ENCODE results near the gene ADGRD2.

ADGRD2 gene

GRCh38 chr9:124458441-124458840 lies 8.2 kb downstream of the ADGRD2 start:
- no peak for DNase-seq

- no peak for DNase-seq
These were observed 12.5 kb downstream of the ADGRD2 start for GRCh38 chr9:124462739-124463138.

- no peak for DNase-seq
These were observed 15.5 kb downstream of the ADGRD2 start for GRCh38 chr9:124465736-124466135.

GRCh38 chr9:124467410-124468060 lies 17.3 kb downstream of the ADGRD2 start:
- no peak for DNase-seq

- DNase-seq = no peak
These were observed 17.9 kb downstream of the ADGRD2 start for GRCh38 chr9:124468061-124468740.

- DNase-seq = no peak
These were observed 19.0 kb downstream of the ADGRD2 start for GRCh38 chr9:124469011-124469832.

- DNase-seq = no peak
These were observed 20.1 kb downstream of the ADGRD2 start for GRCh38 chr9:124470306-124470705.

GRCh38 chr9:124470726-124471125 lies 20.5 kb downstream of the ADGRD2 start:
- DNase-seq = no peak

GRCh38 chr9:124471761-124472160 lies 21.5 kb downstream of the ADGRD2 start:
- DNase-seq = no peak

- DNase-seq = no peak
These were observed 22.5 kb downstream of the ADGRD2 start for GRCh38 chr9:124472770-124473169.

- no peak for DNase-seq
These were observed 23.1 kb downstream of the ADGRD2 start for GRCh38 chr9:124473310-124473709.

GRCh38 chr9:124474151-124474550 lies 23.9 kb downstream of the ADGRD2 start:
- no peak for DNase-seq

- DNase-seq = no peak
These were observed 25.1 kb downstream of the ADGRD2 start for GRCh38 chr9:124475158-124475867.

GRCh38 chr9:124475868-124476690 lies 25.8 kb downstream of the ADGRD2 start:
- no peak for DNase-seq

GRCh38 chr9:124477211-124477647 lies 27.0 kb downstream of the ADGRD2 start:
- DNase-seq = no peak

GRCh38 chr9:124477648-124478285 lies 27.5 kb downstream of the ADGRD2 start:
- no peak for DNase-seq

- DNase-seq = no peak
These were observed 28.1 kb downstream of the ADGRD2 start for GRCh38 chr9:124478354-124478753.

GRCh38 chr9:124479371-124479770 lies 29.1 kb downstream of the ADGRD2 start:
- no peak for DNase-seq

- no peak for DNase-seq
These were observed 29.8 kb downstream of the ADGRD2 start for GRCh38 chr9:124479947-124480620.

- no peak for DNase-seq
These were observed 30.4 kb downstream of the ADGRD2 start for GRCh38 chr9:124480621-124480981.

- no peak for DNase-seq
These were observed 30.9 kb downstream of the ADGRD2 start for GRCh38 chr9:124481115-124481514.
